H1 (cell line): ENCODE results near the gene PHEX. TPM values are rescaled to one million over a fixed set of nuclear protein-coding genes. Genes with fewer than 3 reads are reported as not detected.

Experiments used
- POLR2A ChIP-seq, 2 experiments: IDR thresholded peaks; 1 replicate in 1 of 2; 2 replicates in 1 of 2; pipeline ENCODE4 v1.6.1; 2011; ENCODE audit warnings: low read depth in 2 of 2, low read length in 2 of 2, mild to moderate bottlenecking in 2 of 2; ENCODE audit errors: control extremely low read depth in 1 of 2
- SAP30 ChIP-seq: fragments of 300-600 bp; sonication (generic); IDR thresholded peaks from 2 replicates; pipeline ENCODE4 v1.7.1; 2012; ENCODE audit warnings: low read length, moderate library complexity, mild to moderate bottlenecking, inconsistent platforms; ENCODE audit not compliant: insufficient read depth, insufficient replicate concordance
- TAF1 ChIP-seq: IDR thresholded peaks from 2 replicates; pipeline ENCODE4 v1.6.1; 2011; ENCODE audit warnings: mild to moderate bottlenecking, low read depth, low read length
- polyA plus RNA-seq, 7 experiments: library from polyadenylated mRNA; depleted of rRNA in 3 of 7; stranded (reverse) in 5 of 7; unstranded in 2 of 7; fragments of >200 nt in 5 of 7; fragments of 200-250 nt in 2 of 7; gene quantifications; 1 replicate in 5 of 7; 2 replicates in 1 of 7; 4 replicates in 1 of 7; pipeline versions ENCODE4 v1.2.1 to v1.2.3, GENCODE V29; 2011 to 2013; ENCODE audit warnings: missing spikeins in 2 of 7, mixed read lengths in 2 of 7
- total RNA-seq: library from RNA; stranded (reverse); fragmentation: NEBNext Ultra II Directional; extraction: Animal tissue kit (Norgen Biotek cat#: 25700); gene quantifications from 2 replicates; pipeline ENCODE4 v1.2.1, GENCODE V29; 2021
- TF ChIP-seq, protein P1 (sequence below): IDR thresholded peaks from 2 replicates; pipeline ENCODE4 v1.6.1; 2012; ENCODE audit warnings: inconsistent platforms

The PHEX gene
- total and polyA plus RNA-seq, 2 of the 8 experiments (the other 6 are each of a cell fraction or from before 2014, with no cell fraction given): 0.03 to 0.11 TPM

DNA sequence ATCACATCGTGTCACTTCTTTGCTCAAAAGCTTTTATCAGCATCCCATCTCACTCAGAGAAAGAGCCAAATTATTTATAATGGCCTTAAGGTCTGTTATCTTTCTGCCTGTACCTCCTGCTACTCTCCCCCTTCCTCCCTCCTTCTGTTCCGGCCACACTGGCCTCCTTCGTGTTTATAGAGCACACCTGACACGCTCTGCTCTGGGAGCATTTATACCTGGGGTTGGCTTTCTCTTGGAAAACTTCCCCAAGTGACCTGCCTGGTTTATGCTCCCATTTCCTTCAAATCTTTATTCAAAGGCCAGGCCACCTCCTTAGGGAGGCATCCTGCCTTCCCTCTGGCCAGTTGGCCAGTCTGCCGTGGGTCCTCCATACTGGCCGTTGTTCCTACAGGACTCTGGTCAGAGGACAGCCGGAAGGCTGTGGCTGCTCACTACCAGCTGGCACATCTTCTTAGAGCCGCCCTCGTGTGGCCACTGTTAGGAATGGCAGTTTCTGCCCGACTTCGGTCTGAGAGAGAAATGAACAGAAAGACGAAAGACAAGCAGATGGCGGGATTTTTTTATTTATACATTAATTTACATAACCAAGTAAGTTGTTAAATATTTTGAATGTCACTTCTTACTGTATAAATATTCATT is 160.4 kb downstream of the PHEX start (continued):
- TF ChIP-seq TAF1 (no peak), POLR2A (IDR thresholded peaks at IDR 0.05; ENCODE audit: control extremely low read depth in 1 of 2, low read depth in 2 of 2, low read length in 2 of 2) (no peak), SAP30 (no peak)
- TF ChIP-seq, protein P1, sequence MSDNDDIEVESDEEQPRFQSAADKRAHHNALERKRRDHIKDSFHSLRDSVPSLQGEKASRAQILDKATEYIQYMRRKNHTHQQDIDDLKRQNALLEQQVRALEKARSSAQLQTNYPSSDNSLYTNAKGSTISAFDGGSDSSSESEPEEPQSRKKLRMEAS: no peak
- TF ChIP-seq, all 59 proteins: peak for 3
